GM12878 (cell line): ENCODE measurements around the gene RFT1. TPM values are rescaled to one million over a fixed set of nuclear protein-coding genes. Genes with fewer than 3 reads are reported as not detected.

ENCODE experiments used
- ATAC-seq: fragments of 200-7000 bp; cut with Tn5 transposase; 3 replicates; pipeline ENCODE4 v1.9.1; 2020; ENCODE audit warnings: mild to moderate bottlenecking, moderate library complexity
- BruUV-seq: library from RNA; stranded (reverse); fragments of 400-500 nt; replicated peaks from 2 replicates; lab custom pipeline; 2021; lab: Mats Ljungman, UMichigan
- CTCF ChIA-PET: fragments of 300-600 bp; sonication (Branson Sonifier 250); formaldehyde crosslinking; extraction: SDS; loops from one replicate; lab custom pipeline; 2021; ENCODE audit warnings: inconsistent platforms; lab: Yijun Ruan, JAX
- POLR2A ChIA-PET: fragments of 350-600 bp; formaldehyde crosslinking; extraction: SDS; loops from one replicate; lab custom pipeline; 2021; ENCODE audit warnings: inconsistent platforms; lab: Charles Lee
- RAD21 ChIA-PET: fragments of 300-600 bp; sonication (Branson Sonifier 250); formaldehyde crosslinking; loops from one replicate; lab custom pipeline; 2023; ENCODE audit warnings: antibody characterized with exemption; ENCODE audit not compliant: unreplicated experiment; lab: Charles Lee
- SMC1A ChIA-PET: fragments of 300-600 bp; sonication (Branson Sonifier 250); formaldehyde crosslinking; loops from one replicate; lab custom pipeline; 2023; ENCODE audit not compliant: unreplicated experiment, uncharacterized antibody; lab: Charles Lee
- DNase-seq: peaks from one replicate; pipeline ENCODE4 v3.0.0-alpha.2; 2011; ENCODE audit warnings: low read depth, low spot score
- FAIRE-seq: peaks from 3 replicates; lab custom pipeline; 2011; peaks lifted over from hg19 to GRCh38; lab: Jason Lieb, UNC
- H2AFZ ChIP-seq: 2 replicates; pipeline ENCODE4 v1.6.0; 2011; ENCODE audit warnings: low read depth, low read length, control low read depth; ENCODE audit not compliant: control insufficient read depth
- H3K27ac ChIP-seq: 2 replicates; pipeline ENCODE4 v1.5.1; 2011; ENCODE audit warnings: control low read depth; ENCODE audit not compliant: control insufficient read depth, insufficient read depth
- H3K27me3 ChIP-seq, 2 experiments: replicated peaks in 1 of 2; 2 replicates each; pipeline versions ENCODE4 v1.6.0 to v1.6.1; 2011; ENCODE audit warnings: low read length in 1 of 2; ENCODE audit not compliant: control insufficient read depth in 2 of 2, insufficient read depth in 2 of 2
- H3K36me3 ChIP-seq, 2 experiments: 2 replicates each; pipeline ENCODE4 v1.5.1; 2011; ENCODE audit warnings: low read length in 1 of 2; ENCODE audit not compliant: control insufficient read depth in 2 of 2, insufficient read depth in 2 of 2
- H3K4me1 ChIP-seq: 2 replicates; pipeline ENCODE4 v1.6.1; 2011; ENCODE audit warnings: mild to moderate bottlenecking, low read length, moderate library complexity, mixed read lengths; ENCODE audit not compliant: control insufficient read depth, insufficient read depth
- H3K4me2 ChIP-seq: 2 replicates; pipeline ENCODE4 v1.6.0; 2011; ENCODE audit warnings: control low read depth; ENCODE audit not compliant: control insufficient read depth, insufficient read depth
- H3K4me3 ChIP-seq: fragments of 200-600 bp; sonication (generic); 2 replicates; pipeline ENCODE4 v1.5.1; 2016
- H3K79me2 ChIP-seq: 2 replicates; pipeline ENCODE4 v1.6.0; 2011; ENCODE audit warnings: low read length; ENCODE audit not compliant: control insufficient read depth, insufficient read depth
- H3K9ac ChIP-seq: 2 replicates; pipeline ENCODE4 v1.8.0; 2011; ENCODE audit warnings: low read length, control low read depth, mixed read lengths; ENCODE audit not compliant: control insufficient read depth, insufficient read depth
- H3K9me3 ChIP-seq: replicated peaks from 3 replicates; pipeline ENCODE4 v1.5.1; 2011; ENCODE audit warnings: mild to moderate bottlenecking, low read length; ENCODE audit not compliant: control insufficient read depth, insufficient read depth
- H4K20me1 ChIP-seq: 2 replicates; pipeline ENCODE4 v1.6.0; 2011; ENCODE audit not compliant: control insufficient read depth, insufficient read depth
- BMI1 ChIP-seq: fragments of 450-650 bp; IDR thresholded peaks from 2 replicates; pipeline ENCODE4 v1.6.1; 2016; ENCODE audit warnings: mild to moderate bottlenecking, moderate library complexity, borderline replicate concordance
- CBFB ChIP-seq: IDR thresholded peaks from 2 replicates; pipeline ENCODE4 v1.6.1; 2016; ENCODE audit warnings: antibody characterized with exemption, low read depth
- CBX3 ChIP-seq: fragments of 200-600 bp; sonication (generic); IDR thresholded peaks from 2 replicates; pipeline ENCODE4 v1.6.1; 2016; ENCODE audit warnings: low read depth, borderline replicate concordance
- EGR1 ChIP-seq, 2 experiments: IDR thresholded peaks; 1 replicate in 1 of 2; 2 replicates in 1 of 2; pipeline ENCODE4 v1.6.1; 2011 to 2012; ENCODE audit warnings: low read depth in 2 of 2, low read length in 2 of 2, borderline replicate concordance in 1 of 2, mild to moderate bottlenecking in 1 of 2, moderate library complexity in 1 of 2
- HCFC1 ChIP-seq: fragments of 150-350 bp; IDR thresholded peaks from 2 replicates; pipeline ENCODE4 v1.6.1; 2014; ENCODE audit warnings: low read length
- HDAC2 ChIP-seq: fragments of 200-600 bp; sonication (generic); IDR thresholded peaks from 2 replicates; pipeline ENCODE4 v1.6.1; 2017
- IRF3 ChIP-seq: fragments of 450-650 bp; IDR thresholded peaks from 2 replicates; pipeline ENCODE4 v1.6.1; 2014; ENCODE audit warnings: mild to moderate bottlenecking
- JUND ChIP-seq: IDR thresholded peaks from 2 replicates; pipeline ENCODE4 v1.6.1; 2012; ENCODE audit warnings: low read depth, mild to moderate bottlenecking, low read length, improper control_type of control experiment, moderate library complexity
- KLF5 ChIP-seq: fragments of 450-650 bp; IDR thresholded peaks from 2 replicates; pipeline ENCODE4 v1.6.1; 2014; ENCODE audit warnings: mild to moderate bottlenecking; ENCODE audit not compliant: partially characterized antibody
- NFYA ChIP-seq: IDR thresholded peaks from 2 replicates; pipeline ENCODE4 v1.6.1; 2011; ENCODE audit warnings: low read depth, mild to moderate bottlenecking, low read length, improper control_type of control experiment, borderline replicate concordance
- NRF1 ChIP-seq: conservative IDR thresholded peaks from 2 replicates; pipeline ENCODE4 v1.6.1; 2011; ENCODE audit warnings: mild to moderate bottlenecking, low read depth, low read length, improper control_type of control experiment
- POLR2A ChIP-seq: IDR thresholded peaks from 2 replicates; pipeline ENCODE4 v1.6.1; 2011; ENCODE audit warnings: low read depth, mild to moderate bottlenecking, low read length
- RBBP5 ChIP-seq: fragments of 200-600 bp; sonication (generic); conservative IDR thresholded peaks from 2 replicates; pipeline ENCODE4 v1.6.1; 2016
- SPI1 ChIP-seq: IDR thresholded peaks from 2 replicates; pipeline ENCODE4 v1.6.1; 2011; ENCODE audit warnings: low read depth, mild to moderate bottlenecking, low read length, moderate library complexity, borderline replicate concordance; ENCODE audit not compliant: insufficient read depth
- STAT1 ChIP-seq: fragments of 450-650 bp; conservative IDR thresholded peaks from 2 replicates; pipeline ENCODE4 v1.6.1; 2014; ENCODE audit warnings: antibody characterized with exemption, mild to moderate bottlenecking
- STAT3 ChIP-seq: IDR thresholded peaks from 2 replicates; pipeline ENCODE4 v1.6.1; 2011; ENCODE audit warnings: low read depth, low read length, improper control_type of control experiment
- TCF12 ChIP-seq: IDR thresholded peaks from 2 replicates; pipeline ENCODE4 v1.6.1; 2011; ENCODE audit warnings: low read depth, mild to moderate bottlenecking, low read length
- ZSCAN29 ChIP-seq: fragments of 450-650 bp; IDR thresholded peaks from 2 replicates; pipeline ENCODE4 v1.6.1; 2017; ENCODE audit warnings: mild to moderate bottlenecking, moderate library complexity
- WGBS: methylation state at CpG from one replicate; pipeline ENCODE4 v1.1.6; 2016; ENCODE audit warnings: low lambda C conversion rate; ENCODE audit not compliant: insufficient replicate concordance, insufficient coverage; ENCODE audit errors: missing lambda C conversion rate; 5-methylcytosine and 5-hydroxymethylcytosine counted together
- in situ Hi-C: fragments of 300-500 bp; cut with MboI; formaldehyde crosslinking; loops from 9 replicates; pipeline ENCODE4 v1.14.3; 2018; ENCODE audit warnings: mixed read lengths
- intact Hi-C: fragments of 100-400 bp; cut with micrococcal nuclease; formaldehyde crosslinking; loops from one replicate; pipeline ENCODE4 v1.14.2; 2022; ENCODE audit not compliant: unreplicated experiment
- polyA plus RNA-seq, 11 experiments: library from polyadenylated mRNA; depleted of rRNA in 4 of 11; unstranded in 6 of 11; stranded (reverse) in 5 of 11; fragments of >200 nt; fragmentation: Nextera tagmentation in 4 of 11; fragmentation: Illumina TruSeq in 1 of 11; extraction: Ambion mirVana in 4 of 11; extraction: Trizol in 1 of 11; gene quantifications; 1 replicate in 1 of 11; 2 replicates in 10 of 11; pipeline versions ENCODE4 v1.2.1 to v1.2.3, GENCODE V29; 2011 to 2016; ENCODE audit warnings: inconsistent platforms in 2 of 11, missing spikeins in 2 of 11, low read depth in 1 of 11
- total RNA-seq, 4 experiments: library from RNA; depleted of rRNA in 3 of 4; stranded (reverse); fragments of >200 nt in 3 of 4; fragmentation: Illumina TruSeq in 1 of 4; extraction: Trizol in 1 of 4; gene quantifications; 2 replicates each; pipeline versions ENCODE4 v1.2.1 to v1.2.3, GENCODE V29; 2013 to 2021
- TF ChIP-seq, protein P1 (sequence below): IDR thresholded peaks from 2 replicates; pipeline ENCODE4 v1.6.1; 2012; ENCODE audit warnings: low read depth, low read length, improper control_type of control experiment
- TF ChIP-seq, protein P2 (sequence below): fragments of 450-650 bp; IDR thresholded peaks from 2 replicates; pipeline ENCODE4 v1.6.1; 2017; ENCODE audit warnings: mild to moderate bottlenecking, low read depth, inconsistent platforms; ENCODE audit not compliant: poor library complexity, severe bottlenecking

Gene RFT1
- total and polyA plus RNA-seq, 10 of the 15 experiments (the other 5 are each of a cell fraction or from before 2014, with no cell fraction given) = 16.6 to 75.1 (median 34.5) TPM

DNA sequence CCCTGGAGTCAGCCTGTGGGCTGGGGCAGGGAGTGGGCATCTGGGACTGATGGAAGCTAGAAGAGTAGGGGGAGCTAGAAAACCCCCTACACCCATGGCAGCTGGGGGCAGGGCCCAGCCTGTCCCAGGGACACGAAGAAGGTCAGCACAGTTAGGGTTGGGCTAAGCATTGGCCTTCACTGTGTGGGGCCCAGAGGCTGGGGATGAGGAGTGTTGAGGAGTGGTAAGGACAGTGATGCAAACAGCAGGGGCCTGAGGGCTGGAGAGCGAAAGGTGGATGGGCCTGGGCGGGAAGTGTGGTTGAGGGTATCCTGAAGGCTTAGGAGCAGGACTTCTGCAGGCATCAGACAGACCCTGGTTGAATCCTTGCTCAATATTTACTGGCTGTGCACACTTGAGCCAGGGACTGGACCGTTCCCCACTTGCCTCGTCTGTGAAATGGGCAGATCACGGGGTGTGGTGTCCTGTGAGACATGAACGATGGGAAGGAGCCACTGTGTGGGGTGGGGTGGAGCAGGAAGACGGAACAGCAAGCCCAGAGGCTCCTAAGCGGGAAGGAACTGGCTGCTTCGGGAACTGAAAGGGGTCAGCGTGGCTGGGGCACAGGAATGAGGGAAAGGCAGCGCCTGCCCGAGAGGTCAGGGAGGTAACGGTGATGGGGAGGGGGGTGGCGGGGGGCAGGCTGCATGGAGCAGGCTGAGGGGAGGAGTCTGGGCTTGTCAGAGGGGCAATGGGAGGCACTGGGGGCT is 38.1 kb upstream of the RFT1 start:
- 78% methylated on average over 11 of the region's 15 CpGs for WGBS
- SMC1A ChIA-PET = interaction anchor here (0.8 to 4.2 kb wide), 10 partner anchors 8 to 46 kb away, joined by 3 to 30 read pairs (median 4); partner anchors contain the start of gene PRKCD
- Histone ChIP-seq H2AFZ (no peak overlapping the region), H4K20me1 (peaks cover 5% of the 10 kb centered on the region), H3K79me2 (peaks cover 100% of the 10 kb centered on the region), H3K4me2 (peak overlapping the region; percentile 77), H3K9me3 (no peaks in the 10 kb centered on the region), H3K4me1 (peaks cover 93% of the 10 kb centered on the region), H3K27ac (peak overlapping the region; percentile 81), H3K9ac (peak overlapping the region; percentile 45; the same call in 1 of the 2 replicates), H3K4me3 (peak overlapping the region; percentile 68; the same call in 1 of the 2 replicates), H3K27me3 (no peaks in the 10 kb centered on the region), H3K36me3 (peaks cover 15 to 16% of the 10 kb centered on the region in 2 experiments)
- DNase-seq = no peak
- intact Hi-C loops (no loop called here), in situ Hi-C loops (no loop called here)
- RAD21 ChIA-PET = interaction anchor here (1.0 to 5.3 kb wide), 9 partner anchors 8 to 65 kb away, joined by 3 to 44 read pairs (median 12); partner anchors contain the start of gene PRKCD
- POLR2A ChIA-PET = interaction anchor here (0.6 to 4.8 kb wide), 7 partner anchors 9 to 119 kb away, joined by 3 to 32 read pairs (median 6); partner anchors contain the start of gene PRKCD
- CTCF ChIA-PET = interaction anchor here (0.6 to 11.6 kb wide), 10 partner anchors 9 to 121 kb away, joined by 3 to 125 read pairs (median 8); partner anchors contain the start of gene PRKCD
- no TSS peak for BruUV-seq
- TF ChIP-seq ZSCAN29 = no peak
- no peak for TF ChIP-seq NFYA
- TF ChIP-seq HDAC2 = no peak
- no peak for TF ChIP-seq KLF5
- TF ChIP-seq, protein P1, sequence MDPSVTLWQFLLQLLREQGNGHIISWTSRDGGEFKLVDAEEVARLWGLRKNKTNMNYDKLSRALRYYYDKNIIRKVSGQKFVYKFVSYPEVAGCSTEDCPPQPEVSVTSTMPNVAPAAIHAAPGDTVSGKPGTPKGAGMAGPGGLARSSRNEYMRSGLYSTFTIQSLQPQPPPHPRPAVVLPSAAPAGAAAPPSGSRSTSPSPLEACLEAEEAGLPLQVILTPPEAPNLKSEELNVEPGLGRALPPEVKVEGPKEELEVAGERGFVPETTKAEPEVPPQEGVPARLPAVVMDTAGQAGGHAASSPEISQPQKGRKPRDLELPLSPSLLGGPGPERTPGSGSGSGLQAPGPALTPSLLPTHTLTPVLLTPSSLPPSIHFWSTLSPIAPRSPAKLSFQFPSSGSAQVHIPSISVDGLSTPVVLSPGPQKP = no peak
- TF ChIP-seq CBFB = no peak
- TF ChIP-seq STAT1 = no peak
- TF ChIP-seq RBBP5 = no peak
- no peak for TF ChIP-seq JUND
- no peak for TF ChIP-seq EGR1 (IDR thresholded peaks at IDR 0.05; ENCODE audit: borderline replicate concordance in 1 of 2, low read depth in 2 of 2, low read length in 2 of 2)
- TF ChIP-seq POLR2A = no peak
- TF ChIP-seq TCF12 = no peak
- TF ChIP-seq IRF3 = no peak
- TF ChIP-seq SPI1 = no peak
- no peak for TF ChIP-seq CBX3
- TF ChIP-seq BMI1 = no peak
- no peak for TF ChIP-seq NRF1
- no peak for TF ChIP-seq HCFC1
- TF ChIP-seq, protein P2, sequence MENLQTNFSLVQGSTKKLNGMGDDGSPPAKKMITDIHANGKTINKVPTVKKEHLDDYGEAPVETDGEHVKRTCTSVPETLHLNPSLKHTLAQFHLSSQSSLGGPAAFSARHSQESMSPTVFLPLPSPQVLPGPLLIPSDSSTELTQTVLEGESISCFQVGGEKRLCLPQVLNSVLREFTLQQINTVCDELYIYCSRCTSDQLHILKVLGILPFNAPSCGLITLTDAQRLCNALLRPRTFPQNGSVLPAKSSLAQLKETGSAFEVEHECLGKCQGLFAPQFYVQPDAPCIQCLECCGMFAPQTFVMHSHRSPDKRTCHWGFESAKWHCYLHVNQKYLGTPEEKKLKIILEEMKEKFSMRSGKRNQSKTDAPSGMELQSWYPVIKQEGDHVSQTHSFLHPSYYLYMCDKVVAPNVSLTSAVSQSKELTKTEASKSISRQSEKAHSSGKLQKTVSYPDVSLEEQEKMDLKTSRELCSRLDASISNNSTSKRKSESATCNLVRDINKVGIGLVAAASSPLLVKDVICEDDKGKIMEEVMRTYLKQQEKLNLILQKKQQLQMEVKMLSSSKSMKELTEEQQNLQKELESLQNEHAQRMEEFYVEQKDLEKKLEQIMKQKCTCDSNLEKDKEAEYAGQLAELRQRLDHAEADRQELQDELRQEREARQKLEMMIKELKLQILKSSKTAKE = no peak
- no peak for TF ChIP-seq STAT3
- no peak for ATAC-seq
- no peak for FAIRE-seq
